SK-N-SH treated with all-trans-retinoic acid at 6 μM for 48 hours (cell line): ENCODE results near the gene CRYBA4.

Experiments used
- ARNTL ChIP-seq: fragments of 450-650 bp; formaldehyde crosslinking; IDR thresholded peaks from 2 replicates; pipeline ENCODE4 v1.5.0; 2020; ENCODE audit warnings: low read depth, mild to moderate bottlenecking, moderate library complexity, borderline replicate concordance
- CSDC2 ChIP-seq: fragments of 250-450 bp; sonication (Bioruptor Pico); IDR thresholded peaks from 2 replicates; pipeline ENCODE4 v1.5.0; 2020; ENCODE audit warnings: mild to moderate bottlenecking, moderate library complexity
- OSR1 ChIP-seq: fragments of 250-450 bp; sonication (Bioruptor Pico); IDR thresholded peaks from 2 replicates; pipeline ENCODE4 v1.8.0; 2022; ENCODE audit warnings: moderate library complexity, mild to moderate bottlenecking, inconsistent platforms
- PPARA ChIP-seq: fragments of 250-450 bp; sonication (Bioruptor Pico); IDR thresholded peaks from 2 replicates; pipeline ENCODE4 v1.5.0; 2020; ENCODE audit warnings: mild to moderate bottlenecking, borderline replicate concordance
- RARB ChIP-seq: fragments of 250-450 bp; sonication (Bioruptor Pico); IDR thresholded peaks from 2 replicates; pipeline ENCODE4 v1.8.0; 2021; ENCODE audit warnings: mild to moderate bottlenecking, moderate library complexity
- SNAI2 ChIP-seq: fragments of 250-450 bp; sonication (Bioruptor Pico); IDR thresholded peaks from 2 replicates; pipeline ENCODE4 v1.5.0; 2020; ENCODE audit warnings: mild to moderate bottlenecking, moderate library complexity
- ZC3H10 ChIP-seq: fragments of 250-450 bp; sonication (Bioruptor Pico); IDR thresholded peaks from 2 replicates; pipeline ENCODE4 v1.5.1; 2021; ENCODE audit warnings: mild to moderate bottlenecking, moderate library complexity
- ZFP30 ChIP-seq: fragments of 450-650 bp; formaldehyde crosslinking; IDR thresholded peaks from 2 replicates; pipeline ENCODE4 v1.5.0; 2022; ENCODE audit warnings: mild to moderate bottlenecking, moderate library complexity
- ZNF565 ChIP-seq: fragments of 450-650 bp; formaldehyde crosslinking; conservative IDR thresholded peaks from 2 replicates; pipeline ENCODE4 v1.5.0; 2020; ENCODE audit warnings: low read depth, mild to moderate bottlenecking, moderate library complexity
- ZNF70 ChIP-seq: fragments of 450-650 bp; formaldehyde crosslinking; IDR thresholded peaks from 2 replicates; pipeline ENCODE4 v1.5.0; 2020; ENCODE audit warnings: mild to moderate bottlenecking, moderate library complexity
- ZNF8 ChIP-seq: fragments of 450-650 bp; formaldehyde crosslinking; IDR thresholded peaks from 2 replicates; pipeline ENCODE4 v1.5.0; 2020; ENCODE audit warnings: mild to moderate bottlenecking, moderate library complexity
- TF ChIP-seq, protein P1 (sequence below): fragments of 250-450 bp; sonication (Bioruptor Pico); IDR thresholded peaks from 2 replicates; pipeline ENCODE4 v1.5.1; 2020; ENCODE audit warnings: low read depth, mild to moderate bottlenecking, moderate library complexity
- TF ChIP-seq, protein P2 (sequence below): fragments of 250-450 bp; sonication (Bioruptor Pico); IDR thresholded peaks from 2 replicates; pipeline ENCODE4 v1.5.1; 2021; ENCODE audit warnings: mild to moderate bottlenecking, moderate library complexity
- TF ChIP-seq, protein P3 (sequence below): fragments of 250-450 bp; sonication (Bioruptor Pico); IDR thresholded peaks from 2 replicates; pipeline ENCODE4 v1.8.0; 2020; ENCODE audit warnings: mild to moderate bottlenecking, moderate library complexity, borderline replicate concordance

DNA sequence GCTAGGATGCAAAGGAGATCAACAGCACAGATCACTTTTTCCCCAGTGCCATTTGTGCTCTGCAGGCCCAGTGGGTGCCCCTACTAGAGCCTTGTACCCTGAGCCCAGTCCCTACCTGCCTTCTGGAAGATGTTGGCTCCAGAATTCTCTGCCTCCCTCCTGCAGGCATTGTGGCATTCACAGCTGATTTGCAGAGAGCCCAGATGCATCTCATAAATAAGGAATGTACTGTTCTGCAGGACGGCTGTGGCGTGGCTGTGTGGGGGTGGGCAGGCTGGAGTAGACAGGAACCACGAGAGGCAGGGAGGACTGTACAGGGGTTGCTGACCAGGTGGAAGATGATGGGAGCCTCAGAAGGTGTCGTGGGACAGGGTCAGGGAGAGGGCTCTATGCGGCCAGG, 24.4 kb downstream of the CRYBA4 start:
- TF ChIP-seq, protein P1, sequence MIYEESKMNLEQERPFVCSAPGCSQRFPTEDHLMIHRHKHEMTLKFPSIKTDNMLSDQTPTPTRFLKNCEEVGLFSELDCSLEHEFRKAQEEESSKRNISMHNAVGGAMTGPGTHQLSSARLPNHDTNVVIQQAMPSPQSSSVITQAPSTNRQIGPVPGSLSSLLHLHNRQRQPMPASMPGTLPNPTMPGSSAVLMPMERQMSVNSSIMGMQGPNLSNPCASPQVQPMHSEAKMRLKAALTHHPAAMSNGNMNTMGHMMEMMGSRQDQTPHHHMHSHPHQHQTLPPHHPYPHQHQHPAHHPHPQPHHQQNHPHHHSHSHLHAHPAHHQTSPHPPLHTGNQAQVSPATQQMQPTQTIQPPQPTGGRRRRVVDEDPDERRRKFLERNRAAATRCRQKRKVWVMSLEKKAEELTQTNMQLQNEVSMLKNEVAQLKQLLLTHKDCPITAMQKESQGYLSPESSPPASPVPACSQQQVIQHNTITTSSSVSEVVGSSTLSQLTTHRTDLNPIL (CRISPR knock-in tag): no peak
- TF ChIP-seq OSR1 (CRISPR knock-in tag): no peak
- TF ChIP-seq PPARA (CRISPR knock-in tag): no peak
- TF ChIP-seq, protein P2, sequence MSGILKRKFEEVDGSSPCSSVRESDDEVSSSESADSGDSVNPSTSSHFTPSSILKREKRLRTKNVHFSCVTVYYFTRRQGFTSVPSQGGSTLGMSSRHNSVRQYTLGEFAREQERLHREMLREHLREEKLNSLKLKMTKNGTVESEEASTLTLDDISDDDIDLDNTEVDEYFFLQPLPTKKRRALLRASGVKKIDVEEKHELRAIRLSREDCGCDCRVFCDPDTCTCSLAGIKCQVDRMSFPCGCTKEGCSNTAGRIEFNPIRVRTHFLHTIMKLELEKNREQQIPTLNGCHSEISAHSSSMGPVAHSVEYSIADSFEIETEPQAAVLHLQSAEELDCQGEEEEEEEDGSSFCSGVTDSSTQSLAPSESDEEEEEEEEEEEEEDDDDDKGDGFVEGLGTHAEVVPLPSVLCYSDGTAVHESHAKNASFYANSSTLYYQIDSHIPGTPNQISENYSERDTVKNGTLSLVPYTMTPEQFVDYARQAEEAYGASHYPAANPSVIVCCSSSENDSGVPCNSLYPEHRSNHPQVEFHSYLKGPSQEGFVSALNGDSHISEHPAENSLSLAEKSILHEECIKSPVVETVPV: no peak
- no peak for TF ChIP-seq ARNTL
- TF ChIP-seq ZNF8 (CRISPR knock-in tag): no peak
- TF ChIP-seq SNAI2 (CRISPR knock-in tag): no peak
- no peak for TF ChIP-seq ZFP30 (CRISPR knock-in tag)
- no peak for TF ChIP-seq CSDC2 (CRISPR knock-in tag)
- no peak for TF ChIP-seq RARB
- no peak for TF ChIP-seq ZC3H10 (CRISPR knock-in tag)
- TF ChIP-seq, protein P3, sequence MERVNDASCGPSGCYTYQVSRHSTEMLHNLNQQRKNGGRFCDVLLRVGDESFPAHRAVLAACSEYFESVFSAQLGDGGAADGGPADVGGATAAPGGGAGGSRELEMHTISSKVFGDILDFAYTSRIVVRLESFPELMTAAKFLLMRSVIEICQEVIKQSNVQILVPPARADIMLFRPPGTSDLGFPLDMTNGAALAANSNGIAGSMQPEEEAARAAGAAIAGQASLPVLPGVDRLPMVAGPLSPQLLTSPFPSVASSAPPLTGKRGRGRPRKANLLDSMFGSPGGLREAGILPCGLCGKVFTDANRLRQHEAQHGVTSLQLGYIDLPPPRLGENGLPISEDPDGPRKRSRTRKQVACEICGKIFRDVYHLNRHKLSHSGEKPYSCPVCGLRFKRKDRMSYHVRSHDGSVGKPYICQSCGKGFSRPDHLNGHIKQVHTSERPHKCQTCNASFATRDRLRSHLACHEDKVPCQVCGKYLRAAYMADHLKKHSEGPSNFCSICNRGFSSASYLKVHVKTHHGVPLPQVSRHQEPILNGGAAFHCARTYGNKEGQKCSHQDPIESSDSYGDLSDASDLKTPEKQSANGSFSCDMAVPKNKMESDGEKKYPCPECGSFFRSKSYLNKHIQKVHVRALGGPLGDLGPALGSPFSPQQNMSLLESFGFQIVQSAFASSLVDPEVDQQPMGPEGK (CRISPR knock-in tag): no peak
- no peak for TF ChIP-seq ZNF70 (CRISPR knock-in tag)
- no peak for TF ChIP-seq ZNF565 (CRISPR knock-in tag)
